ENCODE data around the gene SNX1. TPM values are rescaled to one million over a fixed set of nuclear protein-coding genes. Genes with fewer than 3 reads are reported as not detected.
"Not testable (repeated sequence)": the region's sequence is repeated elsewhere in the genome, so short reads cannot be mapped to it uniquely, and the experiment has no call there.

The SNX1 gene
- 100 to 1,000 TPM; 104 to 116 (median 108) TPM for polyA plus RNA-seq (ENCODE audit: insufficient read length in 4 of 4)

- DNase-seq (ENCODE audit: low read depth in 4 of 4, low spot score in 3 of 4), result peak; percentile 82 to 92 (median 88)
These were observed at the start of gene SNX1 for GRCh38 chr15:64095795-64096667. TSS of gene SNX1 (plus strand) at chr15:64095982. CDS start at chr15:64096014, 32 bp downstream.

GRCh38 chr15:64046421-64047153, 49.2 kb upstream of the SNX1 start, which contains the start of gene DAPK2:
TSS of gene DAPK2 (minus strand) at chr15:64046485. CDS start at chr15:64040261, 6,224 bp downstream.
- peak; percentile 14 to 55 (median 42) for DNase-seq (ENCODE audit: low read depth in 4 of 4, low spot score in 3 of 4)

GRCh38 chr15:64048781-64049460, 46.9 kb upstream of the SNX1 start:
- no peak for DNase-seq (ENCODE audit: low read depth in 4 of 4, low spot score in 3 of 4)

- no peak for DNase-seq (ENCODE audit: low read depth in 4 of 4, low spot score in 3 of 4)
These were observed 45.3 kb upstream of the SNX1 start for GRCh38 chr15:64050281-64051092.

- no peak for DNase-seq (ENCODE audit: low read depth in 4 of 4, low spot score in 3 of 4)
These were observed 44.7 kb upstream of the SNX1 start for GRCh38 chr15:64051093-64051402.

GRCh38 chr15:64051407-64052259, 44.1 kb upstream of the SNX1 start:
- no peak for DNase-seq (ENCODE audit: low read depth in 4 of 4, low spot score in 3 of 4)

GRCh38 chr15:64052925-64053491, 42.8 kb upstream of the SNX1 start:
- no peak for DNase-seq (ENCODE audit: low read depth in 4 of 4, low spot score in 3 of 4)

- not testable (repeated sequence) for DNase-seq (ENCODE audit: low read depth in 4 of 4, low spot score in 3 of 4)
These were observed 42.1 kb upstream of the SNX1 start for GRCh38 chr15:64053674-64054073.

GRCh38 chr15:64058279-64058678, 37.5 kb upstream of the SNX1 start:
- no peak for DNase-seq (ENCODE audit: low read depth in 4 of 4, low spot score in 3 of 4)

- DNase-seq (ENCODE audit: low read depth in 4 of 4, low spot score in 3 of 4), result not testable (repeated sequence)
These were observed 36.7 kb upstream of the SNX1 start for GRCh38 chr15:64059104-64059503.

- DNase-seq (ENCODE audit: low read depth in 4 of 4, low spot score in 3 of 4), result no peak
These were observed 35.1 kb upstream of the SNX1 start for GRCh38 chr15:64060716-64061115.

GRCh38 chr15:64066451-64066850, 29.3 kb upstream of the SNX1 start:
- no peak for DNase-seq (ENCODE audit: low read depth in 4 of 4, low spot score in 3 of 4)

- peak in 3 of 4 donors; percentile 18 to 46 (median 31) for DNase-seq (ENCODE audit: low read depth in 4 of 4, low spot score in 3 of 4)
These were observed 28.2 kb upstream of the SNX1 start for GRCh38 chr15:64067564-64068030.

GRCh38 chr15:64068133-64068532, 27.6 kb upstream of the SNX1 start:
- DNase-seq (ENCODE audit: low read depth in 4 of 4, low spot score in 3 of 4), result no peak

GRCh38 chr15:64070106-64070505, 25.7 kb upstream of the SNX1 start:
- DNase-seq (ENCODE audit: low read depth in 4 of 4, low spot score in 3 of 4), result no peak

GRCh38 chr15:64070965-64071851, 24.6 kb upstream of the SNX1 start:
- DNase-seq (ENCODE audit: low read depth in 4 of 4, low spot score in 3 of 4), result no peak

GRCh38 chr15:64071931-64072765, 23.6 kb upstream of the SNX1 start:
- DNase-seq (ENCODE audit: low read depth in 4 of 4, low spot score in 3 of 4), result no peak

Data from left renal pelvis (tissue), 4 donors.